GM12878 (cell line): ENCODE data around the gene NHERF1. TPM values are rescaled to one million over a fixed set of nuclear protein-coding genes. Genes with fewer than 3 reads are reported as not detected.

Experiments used
- ATAC-seq: fragments of 200-7000 bp; cut with Tn5 transposase; 3 replicates; pipeline ENCODE4 v1.9.1; 2020; ENCODE audit warnings: mild to moderate bottlenecking, moderate library complexity
- BruUV-seq: library from RNA; stranded (reverse); fragments of 400-500 nt; replicated peaks from 2 replicates; lab custom pipeline; 2021; lab: Mats Ljungman, UMichigan
- CTCF ChIA-PET: fragments of 300-600 bp; sonication (Branson Sonifier 250); formaldehyde crosslinking; extraction: SDS; loops from one replicate; lab custom pipeline; 2021; ENCODE audit warnings: inconsistent platforms; lab: Yijun Ruan, JAX
- POLR2A ChIA-PET: fragments of 350-600 bp; formaldehyde crosslinking; extraction: SDS; loops from one replicate; lab custom pipeline; 2021; ENCODE audit warnings: inconsistent platforms; lab: Charles Lee
- RAD21 ChIA-PET: fragments of 300-600 bp; sonication (Branson Sonifier 250); formaldehyde crosslinking; loops from one replicate; lab custom pipeline; 2023; ENCODE audit warnings: antibody characterized with exemption; ENCODE audit not compliant: unreplicated experiment; lab: Charles Lee
- SMC1A ChIA-PET: fragments of 300-600 bp; sonication (Branson Sonifier 250); formaldehyde crosslinking; loops from one replicate; lab custom pipeline; 2023; ENCODE audit not compliant: unreplicated experiment, uncharacterized antibody; lab: Charles Lee
- DNase-seq: peaks from one replicate; pipeline ENCODE4 v3.0.0-alpha.2; 2011; ENCODE audit warnings: low read depth, low spot score
- FAIRE-seq: peaks from 3 replicates; lab custom pipeline; 2011; peaks lifted over from hg19 to GRCh38; lab: Jason Lieb, UNC
- H2AFZ ChIP-seq: 2 replicates; pipeline ENCODE4 v1.6.0; 2011; ENCODE audit warnings: low read depth, low read length, control low read depth; ENCODE audit not compliant: control insufficient read depth
- H3K27ac ChIP-seq: 2 replicates; pipeline ENCODE4 v1.5.1; 2011; ENCODE audit warnings: control low read depth; ENCODE audit not compliant: control insufficient read depth, insufficient read depth
- H3K27me3 ChIP-seq, 2 experiments: replicated peaks in 1 of 2; 2 replicates each; pipeline versions ENCODE4 v1.6.0 to v1.6.1; 2011; ENCODE audit warnings: low read length in 1 of 2; ENCODE audit not compliant: control insufficient read depth in 2 of 2, insufficient read depth in 2 of 2
- H3K36me3 ChIP-seq, 2 experiments: 2 replicates each; pipeline ENCODE4 v1.5.1; 2011; ENCODE audit warnings: low read length in 1 of 2; ENCODE audit not compliant: control insufficient read depth in 2 of 2, insufficient read depth in 2 of 2
- H3K4me1 ChIP-seq: 2 replicates; pipeline ENCODE4 v1.6.1; 2011; ENCODE audit warnings: mild to moderate bottlenecking, low read length, moderate library complexity, mixed read lengths; ENCODE audit not compliant: control insufficient read depth, insufficient read depth
- H3K4me2 ChIP-seq: 2 replicates; pipeline ENCODE4 v1.6.0; 2011; ENCODE audit warnings: control low read depth; ENCODE audit not compliant: control insufficient read depth, insufficient read depth
- H3K4me3 ChIP-seq: fragments of 200-600 bp; sonication (generic); 2 replicates; pipeline ENCODE4 v1.5.1; 2016
- H3K79me2 ChIP-seq: 2 replicates; pipeline ENCODE4 v1.6.0; 2011; ENCODE audit warnings: low read length; ENCODE audit not compliant: control insufficient read depth, insufficient read depth
- H3K9ac ChIP-seq: 2 replicates; pipeline ENCODE4 v1.8.0; 2011; ENCODE audit warnings: low read length, control low read depth, mixed read lengths; ENCODE audit not compliant: control insufficient read depth, insufficient read depth
- H3K9me3 ChIP-seq: replicated peaks from 3 replicates; pipeline ENCODE4 v1.5.1; 2011; ENCODE audit warnings: mild to moderate bottlenecking, low read length; ENCODE audit not compliant: control insufficient read depth, insufficient read depth
- H4K20me1 ChIP-seq: 2 replicates; pipeline ENCODE4 v1.6.0; 2011; ENCODE audit not compliant: control insufficient read depth, insufficient read depth
- CBX3 ChIP-seq: fragments of 200-600 bp; sonication (generic); IDR thresholded peaks from 2 replicates; pipeline ENCODE4 v1.6.1; 2016; ENCODE audit warnings: low read depth, borderline replicate concordance
- CBX5 ChIP-seq: sonication (generic); IDR thresholded peaks from 2 replicates; pipeline ENCODE4 v1.6.1; 2016; ENCODE audit warnings: low read depth, moderate library complexity, mild to moderate bottlenecking, inconsistent platforms
- EZH2 ChIP-seq: IDR thresholded peaks from 2 replicates; pipeline ENCODE4 v1.6.1; 2012; ENCODE audit warnings: low read depth, mild to moderate bottlenecking, control low read depth, inconsistent platforms, low read length, borderline replicate concordance; ENCODE audit not compliant: control insufficient read depth
- FOS ChIP-seq: IDR thresholded peaks from 3 replicates; pipeline ENCODE4 v1.6.1; 2011; ENCODE audit warnings: borderline replicate concordance; ENCODE audit not compliant: insufficient read length; ENCODE audit errors: extremely low read depth
- HCFC1 ChIP-seq: fragments of 150-350 bp; IDR thresholded peaks from 2 replicates; pipeline ENCODE4 v1.6.1; 2014; ENCODE audit warnings: low read length
- MXI1 ChIP-seq: fragments of 150-350 bp; IDR thresholded peaks from 2 replicates; pipeline ENCODE4 v1.6.1; 2011; ENCODE audit warnings: low read depth, mild to moderate bottlenecking, inconsistent platforms, low read length, improper control_type of control experiment
- POLR2AphosphoS5 ChIP-seq: IDR thresholded peaks from 2 replicates; pipeline ENCODE4 v1.6.1; 2011; ENCODE audit warnings: mild to moderate bottlenecking, low read length, inconsistent platforms
- RBBP5 ChIP-seq: fragments of 200-600 bp; sonication (generic); conservative IDR thresholded peaks from 2 replicates; pipeline ENCODE4 v1.6.1; 2016
- RFX5 ChIP-seq: IDR thresholded peaks from 2 replicates; pipeline ENCODE4 v1.6.1; 2011; ENCODE audit warnings: low read depth, low read length, improper control_type of control experiment
- SREBF2 ChIP-seq: IDR thresholded peaks from 2 replicates; pipeline ENCODE4 v1.6.1; 2012; ENCODE audit warnings: mild to moderate bottlenecking, low read length
- WGBS: methylation state at CpG from one replicate; pipeline ENCODE4 v1.1.6; 2016; ENCODE audit warnings: low lambda C conversion rate; ENCODE audit not compliant: insufficient replicate concordance, insufficient coverage; ENCODE audit errors: missing lambda C conversion rate; 5-methylcytosine and 5-hydroxymethylcytosine counted together
- in situ Hi-C: fragments of 300-500 bp; cut with MboI; formaldehyde crosslinking; loops from 9 replicates; pipeline ENCODE4 v1.14.3; 2018; ENCODE audit warnings: mixed read lengths
- intact Hi-C: fragments of 100-400 bp; cut with micrococcal nuclease; formaldehyde crosslinking; loops from one replicate; pipeline ENCODE4 v1.14.2; 2022; ENCODE audit not compliant: unreplicated experiment
- polyA plus RNA-seq, 11 experiments: library from polyadenylated mRNA; depleted of rRNA in 4 of 11; unstranded in 6 of 11; stranded (reverse) in 5 of 11; fragments of >200 nt; fragmentation: Nextera tagmentation in 4 of 11; fragmentation: Illumina TruSeq in 1 of 11; extraction: Ambion mirVana in 4 of 11; extraction: Trizol in 1 of 11; gene quantifications; 1 replicate in 1 of 11; 2 replicates in 10 of 11; pipeline versions ENCODE4 v1.2.1 to v1.2.3, GENCODE V29; 2011 to 2016; ENCODE audit warnings: inconsistent platforms in 2 of 11, missing spikeins in 2 of 11, low read depth in 1 of 11
- total RNA-seq, 4 experiments: library from RNA; depleted of rRNA in 3 of 4; stranded (reverse); fragments of >200 nt in 3 of 4; fragmentation: Illumina TruSeq in 1 of 4; extraction: Trizol in 1 of 4; gene quantifications; 2 replicates each; pipeline versions ENCODE4 v1.2.1 to v1.2.3, GENCODE V29; 2013 to 2021
- TF ChIP-seq, protein P1 (sequence below): IDR thresholded peaks from 2 replicates; pipeline ENCODE4 v1.6.1; 2012; ENCODE audit warnings: low read depth, low read length, improper control_type of control experiment
- TF ChIP-seq, protein P2 (sequence below): IDR thresholded peaks from 2 replicates; pipeline ENCODE4 v1.6.1; 2012; ENCODE audit warnings: low read depth, low read length, improper control_type of control experiment

Gene NHERF1
- total and polyA plus RNA-seq, 10 of the 15 experiments (the other 5 are each of a cell fraction or from before 2014, with no cell fraction given) = 13.4 to 61.6 (median 39.0) TPM

DNA sequence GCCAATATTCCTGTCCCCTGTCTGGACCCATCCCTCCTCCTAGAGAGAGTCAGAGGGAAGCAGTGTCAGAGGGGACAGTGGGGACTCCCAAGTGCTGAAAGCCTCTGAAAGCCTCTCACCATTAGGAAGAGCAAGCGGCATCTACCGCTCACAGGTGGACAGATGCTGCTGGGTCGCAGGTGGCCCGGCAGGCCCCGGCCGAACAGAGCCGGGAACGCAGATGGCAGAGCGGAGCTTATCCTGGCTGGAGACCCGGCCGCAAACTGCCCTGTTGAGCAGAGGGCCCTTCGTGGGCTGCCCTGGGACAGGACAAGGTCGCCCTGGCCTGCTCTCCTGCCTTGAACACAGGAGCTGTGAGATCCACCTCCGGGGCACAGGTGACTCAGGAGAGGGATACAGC lies 50.7 kb downstream of the NHERF1 start:
- ChIA-PET SMC1A (no interaction called here), CTCF (no interaction called here), POLR2A (no interaction called here), RAD21 (no interaction called here)
- intact Hi-C loops (no loop called here), in situ Hi-C loops (no loop called here)
- no peak overlapping the region for H3K4me3 ChIP-seq
- H2AFZ ChIP-seq = no peak overlapping the region
- H3K9ac ChIP-seq = no peak overlapping the region
- WGBS = 94% methylated on average over 14 of the region's 14 CpGs
- H3K79me2 ChIP-seq = no peaks in the 10 kb centered on the region
- H3K36me3 ChIP-seq = peaks cover 4 to 6% of the 10 kb centered on the region in 2 experiments; a peak in 3 of 4 replicates
- TF ChIP-seq, protein P1, sequence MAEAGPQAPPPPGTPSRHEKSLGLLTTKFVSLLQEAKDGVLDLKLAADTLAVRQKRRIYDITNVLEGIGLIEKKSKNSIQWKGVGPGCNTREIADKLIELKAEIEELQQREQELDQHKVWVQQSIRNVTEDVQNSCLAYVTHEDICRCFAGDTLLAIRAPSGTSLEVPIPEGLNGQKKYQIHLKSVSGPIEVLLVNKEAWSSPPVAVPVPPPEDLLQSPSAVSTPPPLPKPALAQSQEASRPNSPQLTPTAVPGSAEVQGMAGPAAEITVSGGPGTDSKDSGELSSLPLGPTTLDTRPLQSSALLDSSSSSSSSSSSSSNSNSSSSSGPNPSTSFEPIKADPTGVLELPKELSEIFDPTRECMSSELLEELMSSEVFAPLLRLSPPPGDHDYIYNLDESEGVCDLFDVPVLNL = no peak
- TF ChIP-seq, protein P2, sequence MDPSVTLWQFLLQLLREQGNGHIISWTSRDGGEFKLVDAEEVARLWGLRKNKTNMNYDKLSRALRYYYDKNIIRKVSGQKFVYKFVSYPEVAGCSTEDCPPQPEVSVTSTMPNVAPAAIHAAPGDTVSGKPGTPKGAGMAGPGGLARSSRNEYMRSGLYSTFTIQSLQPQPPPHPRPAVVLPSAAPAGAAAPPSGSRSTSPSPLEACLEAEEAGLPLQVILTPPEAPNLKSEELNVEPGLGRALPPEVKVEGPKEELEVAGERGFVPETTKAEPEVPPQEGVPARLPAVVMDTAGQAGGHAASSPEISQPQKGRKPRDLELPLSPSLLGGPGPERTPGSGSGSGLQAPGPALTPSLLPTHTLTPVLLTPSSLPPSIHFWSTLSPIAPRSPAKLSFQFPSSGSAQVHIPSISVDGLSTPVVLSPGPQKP = no peak
- TF ChIP-seq MXI1 = no peak
- no peak for TF ChIP-seq CBX3
- no peak for TF ChIP-seq RBBP5
- no peak for TF ChIP-seq CBX5
- no peak for TF ChIP-seq POLR2AphosphoS5
- no peak for TF ChIP-seq HCFC1
- no peak for TF ChIP-seq SREBF2
- TF ChIP-seq EZH2 = no peak
- TF ChIP-seq RFX5 = no peak
- TF ChIP-seq FOS = no peak
- no peak for DNase-seq
- H3K27ac ChIP-seq = no peak overlapping the region
- FAIRE-seq = no peak
- BruUV-seq = no TSS peak
- H3K4me2 ChIP-seq = no peak overlapping the region
- no peaks in the 10 kb centered on the region for H3K27me3 ChIP-seq
- no peak for ATAC-seq
- no peaks in the 10 kb centered on the region for H3K4me1 ChIP-seq
- no peaks in the 10 kb centered on the region for H4K20me1 ChIP-seq
- H3K9me3 ChIP-seq = no peaks in the 10 kb centered on the region
